Measurements from ENCODE around the gene CPSF3. TPM values are rescaled to one million over a fixed set of nuclear protein-coding genes. Genes with fewer than 3 reads are reported as not detected.

The CPSF3 gene
- total RNA-seq, 2 experiments from 2014 or later, result 57.9 to 64.6 TPM

- Mint-ChIP-seq H3K36me3 (peaks cover 44% of the 10 kb centered on the region), H3K9me3 (ENCODE audit: low read depth) (no peaks in the 10 kb centered on the region), H3K4me1 (peaks cover 41% of the 10 kb centered on the region), H3K27me3 (no peaks in the 10 kb centered on the region), H3K27ac (peak overlapping the region; percentile 89), H3K4me3 (peak overlapping the region; percentile 77)
- CTCF ChIA-PET, result interaction anchor here (0.6 to 2.2 kb wide), 7 partner anchors 9 to 340 kb away, joined by 3 to 14 read pairs (median 6); partner anchors contain the start of genes ADAM17, CPSF3 and ITGB1BP1
- peak; percentile 54 for DNase-seq
- peak; percentile 4 for ATAC-seq
Observed at GRCh38 chr2:9473308-9473984, 50.0 kb downstream of the CPSF3 start.

GRCh38 chr2:9473985-9474360 is 50.5 kb downstream of the CPSF3 start:
- peak overlapping the region; percentile 89 for H3K27ac Mint-ChIP-seq
- no peaks in the 10 kb centered on the region for H3K9me3 Mint-ChIP-seq (ENCODE audit: low read depth)
- peak; percentile 59 for ATAC-seq
- DNase-seq, result peak; percentile 80
- H3K4me3 Mint-ChIP-seq, result peak overlapping the region; percentile 77
- no peaks in the 10 kb centered on the region for H3K27me3 Mint-ChIP-seq
- H3K36me3 Mint-ChIP-seq, result peaks cover 44% of the 10 kb centered on the region
- peaks cover 46% of the 10 kb centered on the region for H3K4me1 Mint-ChIP-seq
- CTCF ChIA-PET, result interaction anchor here (0.6 to 2.2 kb wide), 6 partner anchors 9 to 340 kb away, joined by 3 to 14 read pairs (median 6); partner anchors contain the start of genes ADAM17, CPSF3 and ITGB1BP1

- H3K36me3 Mint-ChIP-seq, result peaks cover 48% of the 10 kb centered on the region
- H3K4me3 Mint-ChIP-seq, result peak within 1 kb of the TSS; percentile 86
- peak within 1 kb of the TSS; percentile 89 for H3K27ac Mint-ChIP-seq
- peaks cover 46% of the 10 kb centered on the region for H3K4me1 Mint-ChIP-seq
- H3K27me3 Mint-ChIP-seq, result no peaks in the 10 kb centered on the region
- CTCF ChIA-PET, result interaction anchor here (1.0 to 2.2 kb wide), 4 partner anchors 10 to 262 kb away, joined by 3 to 14 read pairs (median 6); partner anchors contain the start of genes ADAM17, CPSF3 and ITGB1BP1
- DNase-seq, result peak; percentile 73
- peak; percentile 84 for ATAC-seq
- no peaks in the 10 kb centered on the region for H3K9me3 Mint-ChIP-seq (ENCODE audit: low read depth)
Observed at GRCh38 chr2:9474361-9475057, 51.1 kb downstream of the CPSF3 start, which contains the start of gene IAH1. Gene IAH1 (plus strand): TSS chr2:9474551. CDS start chr2:9474567, 16 bp downstream.

- Mint-ChIP-seq H3K9me3 (ENCODE audit: low read depth) (no peaks in the 10 kb centered on the region), H3K36me3 (peaks cover 40% of the 10 kb centered on the region), H3K4me3 (no peak overlapping the region), H3K27ac (peak overlapping the region; percentile 29), H3K27me3 (no peaks in the 10 kb centered on the region), H3K4me1 (peaks cover 44% of the 10 kb centered on the region)
- no peak for ATAC-seq
- DNase-seq, result no peak
- CTCF ChIA-PET, result no interaction called here
Observed at GRCh38 chr2:9477914-9478313, 54.5 kb downstream of the CPSF3 start.

GRCh38 chr2:9478526-9478925 is 55.1 kb downstream of the CPSF3 start:
- DNase-seq (no peak), ATAC-seq (no peak)
- Mint-ChIP-seq H3K27me3 (no peaks in the 10 kb centered on the region), H3K36me3 (peaks cover 37% of the 10 kb centered on the region), H3K4me3 (no peak overlapping the region), H3K9me3 (ENCODE audit: low read depth) (no peaks in the 10 kb centered on the region), H3K27ac (no peak overlapping the region), H3K4me1 (peaks cover 38% of the 10 kb centered on the region)
- CTCF ChIA-PET, result no interaction called here

- H3K27me3 Mint-ChIP-seq, result no peaks in the 10 kb centered on the region
- no peak for DNase-seq
- H3K36me3 Mint-ChIP-seq, result peaks cover 48% of the 10 kb centered on the region
- no peaks in the 10 kb centered on the region for H3K9me3 Mint-ChIP-seq (ENCODE audit: low read depth)
- CTCF ChIA-PET, result no interaction called here
- H3K4me1 Mint-ChIP-seq, result peaks cover 34% of the 10 kb centered on the region
- no peak overlapping the region for H3K27ac Mint-ChIP-seq
- no peak for ATAC-seq
- H3K4me3 Mint-ChIP-seq, result no peak overlapping the region
Observed at GRCh38 chr2:9480157-9480556, 56.7 kb downstream of the CPSF3 start.

- Mint-ChIP-seq H3K4me1 (peaks cover 8% of the 10 kb centered on the region), H3K27me3 (no peaks in the 10 kb centered on the region), H3K36me3 (peaks cover 53% of the 10 kb centered on the region), H3K4me3 (no peak overlapping the region), H3K9me3 (ENCODE audit: low read depth) (no peaks in the 10 kb centered on the region), H3K27ac (no peak overlapping the region)
- DNase-seq (no peak), ATAC-seq (no peak)
- CTCF ChIA-PET, result interaction anchor here (0.7 kb wide), 1 partner anchor 925 kb away, joined by 3 read pairs; no protein-coding TSS in a partner anchor
Observed at GRCh38 chr2:9483107-9483506, 59.7 kb downstream of the CPSF3 start.

GRCh38 chr2:9484533-9484932 is 61.1 kb downstream of the CPSF3 start:
- Mint-ChIP-seq H3K4me1 (peaks cover 5% of the 10 kb centered on the region), H3K36me3 (peaks cover 56% of the 10 kb centered on the region), H3K9me3 (ENCODE audit: low read depth) (no peaks in the 10 kb centered on the region), H3K4me3 (no peak overlapping the region), H3K27me3 (no peaks in the 10 kb centered on the region), H3K27ac (no peak overlapping the region)
- DNase-seq (no peak), ATAC-seq (no peak)
- CTCF ChIA-PET, result no interaction called here

- no peak overlapping the region for H3K27ac Mint-ChIP-seq
- ATAC-seq (no peak), DNase-seq (no peak)
- no peaks in the 10 kb centered on the region for H3K9me3 Mint-ChIP-seq (ENCODE audit: low read depth)
- peaks cover 75% of the 10 kb centered on the region for H3K36me3 Mint-ChIP-seq
- CTCF ChIA-PET, result interaction anchor here (1.0 kb wide), 1 partner anchor 21 kb away, joined by 3 read pairs; no protein-coding TSS in a partner anchor
- H3K4me3 Mint-ChIP-seq, result no peak overlapping the region
- H3K27me3 Mint-ChIP-seq, result no peaks in the 10 kb centered on the region
- peaks cover 16% of the 10 kb centered on the region for H3K4me1 Mint-ChIP-seq
Observed at GRCh38 chr2:9488583-9489547, 65.4 kb downstream of the CPSF3 start.

GRCh38 chr2:9490789-9491188 is 67.3 kb downstream of the CPSF3 start:
- H3K4me1 Mint-ChIP-seq, result peaks cover 21% of the 10 kb centered on the region
- CTCF ChIA-PET, result interaction anchor here (1.0 kb wide), 1 partner anchor 58 kb away, joined by 3 read pairs; no protein-coding TSS in a partner anchor
- no peaks in the 10 kb centered on the region for H3K27me3 Mint-ChIP-seq
- H3K4me3 Mint-ChIP-seq, result no peak overlapping the region
- no peak for ATAC-seq
- no peak for DNase-seq
- peaks cover 69% of the 10 kb centered on the region for H3K36me3 Mint-ChIP-seq
- peak overlapping the region; percentile 28 for H3K27ac Mint-ChIP-seq
- H3K9me3 Mint-ChIP-seq (ENCODE audit: low read depth), result no peaks in the 10 kb centered on the region

GRCh38 chr2:9492927-9493326 is 69.5 kb downstream of the CPSF3 start:
- Mint-ChIP-seq H3K4me3 (no peak overlapping the region), H3K9me3 (ENCODE audit: low read depth) (no peaks in the 10 kb centered on the region), H3K27me3 (no peaks in the 10 kb centered on the region), H3K27ac (no peak overlapping the region), H3K4me1 (peaks cover 33% of the 10 kb centered on the region), H3K36me3 (peaks cover 59% of the 10 kb centered on the region)
- CTCF ChIA-PET, result interaction anchor here (1.0 kb wide), 1 partner anchor 13 kb away, joined by 3 read pairs; no protein-coding TSS in a partner anchor
- no peak for ATAC-seq
- no peak for DNase-seq

- Mint-ChIP-seq H3K9me3 (ENCODE audit: low read depth) (no peaks in the 10 kb centered on the region), H3K36me3 (peaks cover 62% of the 10 kb centered on the region), H3K27ac (peak overlapping the region; percentile 3), H3K27me3 (no peaks in the 10 kb centered on the region), H3K4me3 (no peak overlapping the region), H3K4me1 (peaks cover 32% of the 10 kb centered on the region)
- DNase-seq, result no peak
- ATAC-seq, result no peak
- CTCF ChIA-PET, result interaction anchor here (1.0 kb wide), 1 partner anchor 12 kb away, joined by 3 read pairs; no protein-coding TSS in a partner anchor
Observed at GRCh38 chr2:9493478-9493877, 70.0 kb downstream of the CPSF3 start.

GRCh38 chr2:9494081-9494480 is 70.6 kb downstream of the CPSF3 start:
- peak overlapping the region; percentile 29 for H3K27ac Mint-ChIP-seq

More at GRCh38 chr2:9494081-9494480, 70.6 kb downstream of the CPSF3 start:
- H3K27me3 Mint-ChIP-seq, result no peaks in the 10 kb centered on the region
- CTCF ChIA-PET, result no interaction called here
- H3K36me3 Mint-ChIP-seq, result peaks cover 60% of the 10 kb centered on the region
- no peak overlapping the region for H3K4me3 Mint-ChIP-seq
- ATAC-seq, result no peak
- H3K4me1 Mint-ChIP-seq, result peaks cover 28% of the 10 kb centered on the region
- no peaks in the 10 kb centered on the region for H3K9me3 Mint-ChIP-seq (ENCODE audit: low read depth)
- DNase-seq, result no peak
